Tibial nerve (tissue), 4 donors: Measurements from ENCODE around the gene TSPAN15. TPM values are rescaled to one million over a fixed set of nuclear protein-coding genes. Genes with fewer than 3 reads are reported as not detected.

Experiments
- DNase-seq, 2 donors: peaks; one replicate each; pipeline ENCODE4 v3.0.0-alpha.2; 2019; ENCODE audit warnings: low spot score in 2 of 2
- H3K27ac ChIP-seq, 4 donors: fragments of 200-600 bp; sonication (generic) in 3 of 4; one replicate each; pipeline ENCODE4 v1.5.1; 2017 to 2019; ENCODE audit warnings: mild to moderate bottlenecking in 1 of 4
- H3K27me3 ChIP-seq, 2 donors: fragments of 200-600 bp; sonication (generic) in 1 of 2; one replicate each; pipeline versions ENCODE4 v1.5.1 to v1.6.0; 2017 to 2019
- H3K36me3 ChIP-seq, 3 donors: fragments of 200-600 bp; sonication (generic); one replicate each; pipeline ENCODE4 v1.5.1; 2018 to 2019
- H3K4me1 ChIP-seq, 4 donors: fragments of 200-600 bp; sonication (generic) in 3 of 4; one replicate each; pipeline ENCODE4 v1.5.1; 2017 to 2019
- H3K4me3 ChIP-seq, 4 donors: fragments of 200-600 bp; sonication (generic) in 3 of 4; one replicate each; pipeline ENCODE4 v1.5.1; 2017 to 2019; ENCODE audit warnings: mild to moderate bottlenecking in 1 of 4, moderate library complexity in 1 of 4
- H3K9me3 ChIP-seq, 4 donors: fragments of 200-600 bp; sonication (generic) in 3 of 4; one replicate each; pipeline ENCODE4 v1.5.1; 2017 to 2019
- EP300 ChIP-seq, 2 donors: sonication (generic); formaldehyde crosslinking; IDR thresholded peaks; one replicate each; pipeline ENCODE4 v1.6.1; 2017; ENCODE audit warnings: antibody characterized with exemption in 2 of 2, mild to moderate bottlenecking in 1 of 2
- POLR2A ChIP-seq, 2 donors: fragments of 450-650 bp; IDR thresholded peaks; one replicate each; pipeline ENCODE4 v1.6.1; 2017; ENCODE audit warnings: antibody characterized with exemption in 2 of 2, mild to moderate bottlenecking in 2 of 2, moderate library complexity in 2 of 2
- WGBS, 2 donors: methylation state at CpG; one replicate each; pipeline ENCODE4 v1.1.5; 2018; 5-methylcytosine and 5-hydroxymethylcytosine counted together
- total RNA-seq, 4 donors: library from RNA; depleted of rRNA; stranded (reverse); fragments of >200 nt; gene quantifications; one replicate each; pipeline ENCODE4 v1.1.0, GENCODE V29; 2016
- TF ChIP-seq, protein P1 (sequence below), 5 experiments: fragments of 200-600 bp in 3 of 5; fragments of 450-650 bp in 2 of 5; sonication (generic) in 3 of 5; IDR thresholded peaks; one replicate each; pipeline ENCODE4 v1.5.1; 2016 to 2019; ENCODE audit warnings: antibody characterized with exemption in 5 of 5, mild to moderate bottlenecking in 3 of 5, moderate library complexity in 2 of 5

The TSPAN15 gene
- total RNA-seq, 4 donors from 2014 or later = 46.9 to 117 (median 92.7) TPM

DNA sequence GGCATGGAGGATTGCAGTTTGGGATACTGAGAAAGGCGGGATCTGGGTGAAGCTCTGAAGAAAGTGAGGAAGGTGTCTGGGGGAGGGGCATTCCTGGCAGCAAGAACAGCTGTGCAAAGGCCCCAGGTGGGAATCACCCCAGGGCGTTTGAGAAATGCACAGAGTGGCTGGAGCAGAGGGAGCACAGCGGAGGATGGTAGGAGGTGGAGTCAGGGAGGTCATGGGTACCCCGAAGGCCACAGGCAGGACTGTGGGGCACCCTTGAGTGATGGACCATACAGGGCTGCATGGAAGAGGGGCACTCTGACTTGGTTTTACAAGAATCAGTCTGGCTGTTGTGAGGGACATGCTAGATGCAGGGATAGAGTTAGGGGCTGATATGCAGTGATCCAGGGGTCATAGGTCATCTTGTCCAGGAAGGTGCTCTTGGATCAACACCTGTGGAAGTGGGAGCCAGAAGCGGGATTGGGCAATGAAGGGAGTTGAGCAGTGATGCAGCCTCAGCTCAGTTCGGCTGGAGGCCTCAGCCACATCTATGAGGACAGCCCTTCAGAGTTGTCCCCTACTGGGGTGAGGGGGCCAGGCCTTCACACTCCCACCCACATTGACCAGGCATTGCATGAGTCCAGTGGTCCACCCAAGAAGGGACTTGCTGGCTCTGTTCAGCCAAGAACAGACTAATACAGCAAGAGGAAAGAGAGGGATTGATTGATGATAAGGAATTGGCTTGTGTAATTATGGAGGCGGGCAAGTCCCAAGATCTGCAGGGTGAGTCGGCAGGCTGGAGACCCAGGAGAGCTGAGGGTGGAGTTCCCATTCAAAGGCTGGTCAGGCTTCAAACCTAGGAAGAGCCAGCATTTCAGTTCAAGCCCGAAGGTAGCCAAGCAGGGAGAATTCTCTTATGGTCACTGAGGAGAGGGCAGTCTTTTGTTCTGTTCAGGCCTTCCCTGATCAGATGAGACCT lies 48.7 kb downstream of the TSPAN15 start:
- Histone ChIP-seq H3K9me3 (no peaks in the 10 kb centered on the region), H3K4me1 (peaks cover 0 to 59% (median 28%) of the 10 kb centered on the region in 4 donors), H3K4me3 (no peak overlapping the region), H3K27ac (peak overlapping the region in 3 of 4 donors; percentile 5 to 93 (median 93)), H3K36me3 (peaks cover 0 to 30% (median 0%) of the 10 kb centered on the region in 3 donors), H3K27me3 (no peaks in the 10 kb centered on the region)
- DNase-seq = no peak
- no peak for TF ChIP-seq POLR2A (IDR thresholded peaks at IDR 0.05)
- TF ChIP-seq, protein P1, sequence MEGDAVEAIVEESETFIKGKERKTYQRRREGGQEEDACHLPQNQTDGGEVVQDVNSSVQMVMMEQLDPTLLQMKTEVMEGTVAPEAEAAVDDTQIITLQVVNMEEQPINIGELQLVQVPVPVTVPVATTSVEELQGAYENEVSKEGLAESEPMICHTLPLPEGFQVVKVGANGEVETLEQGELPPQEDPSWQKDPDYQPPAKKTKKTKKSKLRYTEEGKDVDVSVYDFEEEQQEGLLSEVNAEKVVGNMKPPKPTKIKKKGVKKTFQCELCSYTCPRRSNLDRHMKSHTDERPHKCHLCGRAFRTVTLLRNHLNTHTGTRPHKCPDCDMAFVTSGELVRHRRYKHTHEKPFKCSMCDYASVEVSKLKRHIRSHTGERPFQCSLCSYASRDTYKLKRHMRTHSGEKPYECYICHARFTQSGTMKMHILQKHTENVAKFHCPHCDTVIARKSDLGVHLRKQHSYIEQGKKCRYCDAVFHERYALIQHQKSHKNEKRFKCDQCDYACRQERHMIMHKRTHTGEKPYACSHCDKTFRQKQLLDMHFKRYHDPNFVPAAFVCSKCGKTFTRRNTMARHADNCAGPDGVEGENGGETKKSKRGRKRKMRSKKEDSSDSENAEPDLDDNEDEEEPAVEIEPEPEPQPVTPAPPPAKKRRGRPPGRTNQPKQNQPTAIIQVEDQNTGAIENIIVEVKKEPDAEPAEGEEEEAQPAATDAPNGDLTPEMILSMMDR (IDR thresholded peaks at IDR 0.05) = no peak
- TF ChIP-seq EP300 (IDR thresholded peaks at IDR 0.05) = no peak
- 79 to 84% methylated on average over 9 of the region's 9 CpGs for WGBS, 2 donors

DNA sequence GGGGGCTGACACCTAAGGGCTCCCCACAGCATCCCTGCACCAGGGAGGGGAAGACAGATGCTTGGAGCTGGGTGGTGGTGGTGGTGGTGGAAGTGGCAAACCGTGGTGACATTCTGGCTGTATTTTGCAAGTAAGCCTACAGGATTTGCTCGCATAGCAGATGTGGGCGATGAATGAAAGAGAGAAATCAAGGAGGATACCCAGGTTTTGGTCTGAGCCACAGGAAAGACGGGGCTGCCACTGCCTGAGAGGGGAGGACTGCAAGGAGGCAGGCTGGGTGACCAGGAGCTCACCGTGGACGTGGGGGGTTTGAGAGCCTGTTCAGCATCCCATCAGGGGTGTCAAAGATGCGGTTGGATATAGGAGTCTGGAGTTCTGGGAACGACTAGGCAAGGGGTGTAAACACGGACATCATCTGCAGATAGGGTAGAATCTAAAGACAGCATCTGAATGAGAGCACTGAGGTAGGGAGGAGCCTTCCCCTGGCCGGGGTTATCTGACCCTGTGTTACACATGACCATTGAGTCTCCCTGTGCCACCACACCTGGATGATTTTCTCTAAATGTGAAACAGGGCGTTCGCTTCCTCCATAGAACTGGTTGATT lies 49.7 kb downstream of the TSPAN15 start:
- no peaks in the 10 kb centered on the region for H3K9me3 ChIP-seq
- no peak overlapping the region for H3K4me3 ChIP-seq
- TF ChIP-seq EP300 (IDR thresholded peaks at IDR 0.05) (no peak), POLR2A (IDR thresholded peaks at IDR 0.05) (no peak)
- TF ChIP-seq, protein P1 (IDR thresholded peaks at IDR 0.05) = no peak
- peaks cover 0 to 30% (median 0%) of the 10 kb centered on the region in 3 donors for H3K36me3 ChIP-seq
- no peaks in the 10 kb centered on the region for H3K27me3 ChIP-seq
- H3K4me1 ChIP-seq = peaks cover 0 to 51% (median 19%) of the 10 kb centered on the region in 4 donors
- H3K27ac ChIP-seq = peak overlapping the region in 2 of 4 donors; percentile 93
- WGBS, 2 donors = 89 to 91% methylated on average over 12 of the region's 12 CpGs
- DNase-seq = no peak

DNA sequence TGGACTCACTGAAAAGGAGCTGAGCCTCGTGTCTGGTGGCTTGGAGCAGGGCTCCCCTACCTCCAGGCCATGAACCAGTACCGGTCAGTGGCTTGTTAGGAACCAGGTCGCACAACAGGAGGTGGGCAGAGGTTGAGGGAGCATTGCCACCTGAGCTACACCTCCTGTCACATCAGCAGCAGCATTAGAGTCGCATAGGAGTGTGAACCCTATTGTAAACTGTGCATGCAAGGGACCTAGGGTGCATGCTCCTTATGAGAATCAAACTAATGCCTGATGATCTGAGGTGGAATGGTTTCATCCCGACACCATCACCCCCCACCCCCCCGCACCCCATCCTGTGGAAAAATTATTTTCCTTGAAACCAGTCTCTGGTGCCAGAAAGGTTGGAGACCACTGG lies 50.4 kb downstream of the TSPAN15 start:
- peaks cover 0 to 30% (median 0%) of the 10 kb centered on the region in 3 donors for H3K36me3 ChIP-seq
- DNase-seq = no peak
- no peaks in the 10 kb centered on the region for H3K27me3 ChIP-seq
- TF ChIP-seq EP300 (IDR thresholded peaks at IDR 0.05) (no peak), POLR2A (IDR thresholded peaks at IDR 0.05) (no peak)
- TF ChIP-seq, protein P1 (IDR thresholded peaks at IDR 0.05) = no peak
- peaks cover 0 to 51% (median 13%) of the 10 kb centered on the region in 4 donors for H3K4me1 ChIP-seq
- H3K27ac ChIP-seq = peak overlapping the region in 1 of 4 donors; percentile 93
- no peaks in the 10 kb centered on the region for H3K9me3 ChIP-seq
- H3K4me3 ChIP-seq = no peak overlapping the region
- WGBS, 2 donors = 88 to 92% methylated on average over 6 of the region's 6 CpGs

DNA sequence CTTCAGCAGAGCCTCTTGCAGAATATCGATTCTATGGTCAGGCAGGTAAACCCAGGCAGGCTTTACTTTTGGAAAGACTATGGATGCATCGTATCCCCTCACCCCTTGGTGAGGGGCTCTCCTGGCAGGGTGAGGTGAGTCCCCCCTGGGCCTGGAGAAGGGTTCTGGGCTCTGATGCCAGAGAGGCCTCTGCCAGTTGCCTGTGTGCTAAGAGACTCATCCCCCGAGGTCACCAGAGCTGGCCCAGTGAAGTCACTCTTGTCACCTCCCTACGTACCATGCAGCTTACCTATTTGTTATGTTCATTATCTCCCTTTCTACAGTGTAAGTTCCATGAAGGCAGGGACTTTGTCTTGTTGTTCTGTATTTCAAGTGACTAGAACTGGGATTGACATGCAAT lies 51.3 kb downstream of the TSPAN15 start:
- Histone ChIP-seq H3K4me1 (peaks cover 0 to 51% (median 12%) of the 10 kb centered on the region in 4 donors), H3K27ac (peak overlapping the region in 1 of 4 donors; percentile 93), H3K4me3 (no peak overlapping the region), H3K27me3 (no peaks in the 10 kb centered on the region), H3K9me3 (no peaks in the 10 kb centered on the region), H3K36me3 (peaks cover 0 to 30% (median 0%) of the 10 kb centered on the region in 3 donors)
- no peak for DNase-seq
- TF ChIP-seq, protein P1 (IDR thresholded peaks at IDR 0.05) = no peak
- TF ChIP-seq EP300 (IDR thresholded peaks at IDR 0.05) (no peak), POLR2A (IDR thresholded peaks at IDR 0.05) (no peak)
- WGBS, 2 donors = 95 to 98% methylated on average over 4 of the region's 4 CpGs
